Measurements from ENCODE around the gene SIX2.

SIX2 gene

DNA sequence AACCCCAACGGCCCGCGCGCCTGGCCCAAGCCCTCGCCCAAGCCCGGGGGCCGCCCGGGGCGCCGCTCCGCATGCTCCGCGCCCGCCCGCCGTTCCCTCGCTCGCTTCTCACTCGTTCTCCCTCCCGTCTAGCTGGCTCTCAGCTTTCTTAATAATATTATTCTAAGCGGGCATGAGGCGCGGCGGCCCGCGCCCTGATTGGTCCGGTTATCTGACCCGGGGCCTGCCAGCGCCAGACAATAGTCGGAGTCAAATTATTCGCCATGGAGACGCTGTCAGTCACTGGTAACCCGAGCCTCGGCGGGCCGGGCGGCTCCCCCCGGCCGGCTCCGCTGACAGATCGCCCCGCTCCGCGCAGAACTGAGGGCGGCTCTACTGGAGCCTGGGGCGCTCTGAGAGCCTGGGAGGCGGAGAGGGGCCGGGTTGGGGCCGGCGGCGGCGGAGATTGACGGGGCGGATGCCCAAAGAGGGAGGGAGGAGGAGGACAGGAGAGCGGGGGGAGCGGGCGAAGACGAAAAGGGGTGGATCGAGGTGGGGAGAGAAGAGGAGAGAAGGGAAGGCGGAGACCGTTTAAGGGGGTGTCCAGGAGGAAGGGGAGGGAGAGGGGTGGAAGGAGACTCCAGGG is at the start of gene SIX2:
Gene SIX2 (minus strand): TSS at position 150 of the 625 bp plus-strand sequence. CDS start 342 bp downstream, outside the sequence.
- H3K79me2 ChIP-seq (ENCODE audit: insufficient read depth, low read length): no peaks in the 10 kb centered on the region
- no peak within 1 kb of the TSS for H3K9ac ChIP-seq (ENCODE audit: low read length)
- H2AFZ ChIP-seq (ENCODE audit: low read depth, low read length, severe bottlenecking): no peak within 1 kb of the TSS
- TF ChIP-seq EZH2phosphoT487 (conservative IDR thresholded peaks at IDR 0.05; ENCODE audit: low read length): no peak
- TF ChIP-seq, protein P1, sequence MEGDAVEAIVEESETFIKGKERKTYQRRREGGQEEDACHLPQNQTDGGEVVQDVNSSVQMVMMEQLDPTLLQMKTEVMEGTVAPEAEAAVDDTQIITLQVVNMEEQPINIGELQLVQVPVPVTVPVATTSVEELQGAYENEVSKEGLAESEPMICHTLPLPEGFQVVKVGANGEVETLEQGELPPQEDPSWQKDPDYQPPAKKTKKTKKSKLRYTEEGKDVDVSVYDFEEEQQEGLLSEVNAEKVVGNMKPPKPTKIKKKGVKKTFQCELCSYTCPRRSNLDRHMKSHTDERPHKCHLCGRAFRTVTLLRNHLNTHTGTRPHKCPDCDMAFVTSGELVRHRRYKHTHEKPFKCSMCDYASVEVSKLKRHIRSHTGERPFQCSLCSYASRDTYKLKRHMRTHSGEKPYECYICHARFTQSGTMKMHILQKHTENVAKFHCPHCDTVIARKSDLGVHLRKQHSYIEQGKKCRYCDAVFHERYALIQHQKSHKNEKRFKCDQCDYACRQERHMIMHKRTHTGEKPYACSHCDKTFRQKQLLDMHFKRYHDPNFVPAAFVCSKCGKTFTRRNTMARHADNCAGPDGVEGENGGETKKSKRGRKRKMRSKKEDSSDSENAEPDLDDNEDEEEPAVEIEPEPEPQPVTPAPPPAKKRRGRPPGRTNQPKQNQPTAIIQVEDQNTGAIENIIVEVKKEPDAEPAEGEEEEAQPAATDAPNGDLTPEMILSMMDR (IDR thresholded peaks at IDR 0.05; ENCODE audit: insufficient read depth, low read length, poor library complexity, severe bottlenecking): no peak
- H3K36me3 ChIP-seq (ENCODE audit: low read length): no peaks in the 10 kb centered on the region
- H3K9me3 ChIP-seq (ENCODE audit: insufficient read depth, low read length): no peaks in the 10 kb centered on the region
- no peak within 1 kb of the TSS for H3K4me3 ChIP-seq (ENCODE audit: insufficient read depth, low read length, poor library complexity, severe bottlenecking)
- H3K4me2 ChIP-seq (ENCODE audit: low read depth, low read length, poor library complexity, severe bottlenecking): no peak within 1 kb of the TSS
- H4K20me1 ChIP-seq (ENCODE audit: low read depth, low read length): no peaks in the 10 kb centered on the region
- no peaks in the 10 kb centered on the region for H3K27me3 ChIP-seq (ENCODE audit: low read length)
- H3F3A ChIP-seq (ENCODE audit: insufficient read depth): no peaks in the 10 kb centered on the region
- H3K27ac ChIP-seq (ENCODE audit: low read depth, low read length): no peak within 1 kb of the TSS
- H3K9me2 ChIP-seq (replicated peaks; ENCODE audit: insufficient read depth, low read length): no peaks in the 10 kb centered on the region

DNA sequence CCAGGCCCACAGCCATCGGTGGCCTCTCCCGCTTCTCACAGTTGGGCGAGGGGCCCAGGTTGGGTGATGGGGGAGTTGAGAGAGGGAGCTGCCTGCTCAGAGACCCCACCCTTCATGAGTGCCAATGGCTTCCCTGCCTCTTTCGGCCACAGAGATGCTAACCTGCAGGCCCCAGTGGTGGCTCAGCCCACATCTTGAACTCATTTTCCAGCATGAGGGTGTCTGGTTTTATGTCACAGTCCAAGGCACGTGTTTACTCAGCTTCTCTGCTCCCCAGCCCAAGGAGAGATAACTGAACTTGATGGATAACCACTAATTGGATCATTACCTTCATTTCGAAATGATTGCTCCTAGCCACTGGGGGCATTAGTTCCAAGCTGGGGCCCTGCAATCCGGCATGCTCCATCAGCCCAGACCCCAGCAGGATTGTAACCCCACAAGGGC is 45.9 kb upstream of the SIX2 start:
- TF ChIP-seq, protein P1 (IDR thresholded peaks at IDR 0.05; ENCODE audit: insufficient read depth, low read length, poor library complexity, severe bottlenecking): no peak
- no peak for TF ChIP-seq EZH2phosphoT487 (conservative IDR thresholded peaks at IDR 0.05; ENCODE audit: low read length)
- H3K9me3 ChIP-seq (ENCODE audit: insufficient read depth, low read length): no peaks in the 10 kb centered on the region
- H3K9ac ChIP-seq (ENCODE audit: low read length): no peak overlapping the region
- no peak overlapping the region for H3K4me2 ChIP-seq (ENCODE audit: low read depth, low read length, poor library complexity, severe bottlenecking)
- no peak overlapping the region for H3K27ac ChIP-seq (ENCODE audit: low read depth, low read length)
- H3K4me3 ChIP-seq (ENCODE audit: insufficient read depth, low read length, poor library complexity, severe bottlenecking): no peak overlapping the region
- no peak overlapping the region for H2AFZ ChIP-seq (ENCODE audit: low read depth, low read length, severe bottlenecking)
- H3K27me3 ChIP-seq (ENCODE audit: low read length): no peaks in the 10 kb centered on the region
- H3F3A ChIP-seq (ENCODE audit: insufficient read depth): no peaks in the 10 kb centered on the region
- H3K79me2 ChIP-seq (ENCODE audit: insufficient read depth, low read length): no peaks in the 10 kb centered on the region
- H3K9me2 ChIP-seq (replicated peaks; ENCODE audit: insufficient read depth, low read length): no peaks in the 10 kb centered on the region
- H3K36me3 ChIP-seq (ENCODE audit: low read length): no peaks in the 10 kb centered on the region
- H4K20me1 ChIP-seq (ENCODE audit: low read depth, low read length): no peaks in the 10 kb centered on the region

DNA sequence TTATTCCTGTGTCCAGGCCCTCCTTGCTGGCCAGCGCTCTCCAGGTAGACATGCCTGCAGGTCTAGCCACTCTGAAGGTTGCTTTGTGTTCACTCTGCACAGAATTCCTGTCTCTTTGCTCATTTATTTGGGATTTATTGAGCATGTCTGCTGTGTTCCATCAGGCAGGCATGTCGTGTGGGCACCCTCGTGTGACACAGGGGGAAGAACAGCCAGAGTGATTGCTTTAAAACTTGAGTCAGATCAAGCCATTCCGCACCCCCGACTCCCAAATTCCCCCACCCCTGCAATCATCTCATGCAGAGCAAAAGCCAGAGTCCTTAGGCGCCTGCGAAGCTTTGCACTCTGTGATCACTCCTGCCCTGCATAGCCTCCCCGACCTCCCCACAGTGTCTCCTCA is 44.7 kb upstream of the SIX2 start:
- no peaks in the 10 kb centered on the region for H3K9me3 ChIP-seq (ENCODE audit: insufficient read depth, low read length)
- H3K4me3 ChIP-seq (ENCODE audit: insufficient read depth, low read length, poor library complexity, severe bottlenecking): no peak overlapping the region
- H3K9ac ChIP-seq (ENCODE audit: low read length): no peak overlapping the region
- no peaks in the 10 kb centered on the region for H3K27me3 ChIP-seq (ENCODE audit: low read length)
- H2AFZ ChIP-seq (ENCODE audit: low read depth, low read length, severe bottlenecking): no peak overlapping the region
- no peaks in the 10 kb centered on the region for H3K79me2 ChIP-seq (ENCODE audit: insufficient read depth, low read length)
- H3K27ac ChIP-seq (ENCODE audit: low read depth, low read length): no peak overlapping the region
- no peaks in the 10 kb centered on the region for H3K36me3 ChIP-seq (ENCODE audit: low read length)
- H3K9me2 ChIP-seq (replicated peaks; ENCODE audit: insufficient read depth, low read length): no peaks in the 10 kb centered on the region
- no peak overlapping the region for H3K4me2 ChIP-seq (ENCODE audit: low read depth, low read length, poor library complexity, severe bottlenecking)
- H3F3A ChIP-seq (ENCODE audit: insufficient read depth): no peaks in the 10 kb centered on the region
- H4K20me1 ChIP-seq (ENCODE audit: low read depth, low read length): no peaks in the 10 kb centered on the region
- TF ChIP-seq, protein P1 (IDR thresholded peaks at IDR 0.05; ENCODE audit: insufficient read depth, low read length, poor library complexity, severe bottlenecking): no peak
- TF ChIP-seq EZH2phosphoT487 (conservative IDR thresholded peaks at IDR 0.05; ENCODE audit: low read length): no peak
